Sigmoid colon (tissue), 4 donors: ENCODE data around the gene ISL2.

ENCODE experiments used
- CTCF ChIP-seq, 4 experiments: fragments of 450-650 bp in 3 of 4; fragments of 200-600 bp in 1 of 4; IDR thresholded peaks; one replicate each; pipeline ENCODE4 v1.5.1; 2016 to 2019; ENCODE audit warnings: antibody characterized with exemption in 4 of 4, mild to moderate bottlenecking in 3 of 4, moderate library complexity in 2 of 4
- EP300 ChIP-seq, 4 donors: sonication (generic); formaldehyde crosslinking; IDR thresholded peaks; one replicate each; pipeline ENCODE4 v1.6.1; 2017; ENCODE audit warnings: antibody characterized with exemption in 4 of 4
- POLR2A ChIP-seq, 2 donors: fragments of 450-650 bp; IDR thresholded peaks; one replicate each; pipeline ENCODE4 v1.6.1; 2016; ENCODE audit warnings: antibody characterized with exemption in 2 of 2, mild to moderate bottlenecking in 2 of 2, moderate library complexity in 2 of 2

- TF ChIP-seq POLR2A (IDR thresholded peaks at IDR 0.05) (no peak), CTCF (IDR thresholded peaks at IDR 0.05) (no peak), EP300 (IDR thresholded peaks at IDR 0.05) (no peak)
These were observed 44.8 kb downstream of the ISL2 start for GRCh38 chr15:76381366-76381765.
